ENCODE data around the gene PRR7. TPM values are rescaled to one million over a fixed set of nuclear protein-coding genes. Genes with fewer than 3 reads are reported as not detected.

Gene PRR7
- total and polyA plus RNA-seq, 2 of the 4 experiments (the other 2 are of a cell fraction) = 1.1 to 10.1 TPM

GRCh38 chr5:177409043-177409801 is 37.4 kb upstream of the PRR7 start, which contains the start of gene F12 (continued):
- TF ChIP-seq BHLHE40 (IDR thresholded peaks at IDR 0.05; ENCODE audit: low read depth, low read length) = no peak
- no peak for TF ChIP-seq CEBPB (IDR thresholded peaks at IDR 0.05; ENCODE audit: low read depth, low read length)
- TF ChIP-seq RCOR1 (IDR thresholded peaks at IDR 0.05; ENCODE audit: insufficient replicate concordance, low read length) = no peak
- no peak for TF ChIP-seq POLR2A (IDR thresholded peaks at IDR 0.05; ENCODE audit: low read depth, low read length)

- H3K4me2 ChIP-seq (ENCODE audit: low read depth, low read length) = no peak overlapping the region
- 76% methylated on average over 2 of the region's 3 CpGs; no CpG with 5 or more reads in 1 of the 2 experiments for WGBS, 2 experiments (ENCODE audit: extremely low coverage in 2 of 2, insufficient read length in 1 of 2)
- dilution Hi-C loops (cut with HindIII; ENCODE audit: low sequenced_read_pairs, unreplicated experiment) = no loop called here
- H3K9me3 ChIP-seq (ENCODE audit: control insufficient read depth, insufficient read depth, low read length) = no peaks in the 10 kb centered on the region
- no peak overlapping the region for H2BK5ac ChIP-seq (ENCODE audit: low read depth, low read length, poor library complexity, severe bottlenecking)
- H3K79me1 ChIP-seq (ENCODE audit: low read depth in 1 of 2, low read length in 2 of 2) = no peaks in the 10 kb centered on the region
- H3K4ac ChIP-seq (ENCODE audit: low read depth, low read length) = no peak overlapping the region
- POLR2A ChIA-PET (ENCODE audit: unreplicated experiment) = interaction anchor here (0.6 kb wide), 1 partner anchor 46 kb away, joined by 3 read pairs; no protein-coding TSS in a partner anchor
- no peak overlapping the region for H2BK20ac ChIP-seq (ENCODE audit: low read depth, low read length)
- H2BK120ac ChIP-seq (ENCODE audit: low read depth, low read length) = no peak overlapping the region
- H2AK5ac ChIP-seq (ENCODE audit: low read depth, low read length) = no peak overlapping the region
- H4K5ac ChIP-seq (ENCODE audit: low read depth, low read length) = no peak overlapping the region
- H4K91ac ChIP-seq (ENCODE audit: insufficient read depth, low read depth, low read length) = no peak overlapping the region
- CTCF ChIA-PET = no interaction called here
- no peak overlapping the region for H2BK15ac ChIP-seq (ENCODE audit: low read depth, low read length)
- H3K27ac ChIP-seq (ENCODE audit: insufficient read depth, low read length) = no peak overlapping the region
- no peak overlapping the region for H3K9ac ChIP-seq (ENCODE audit: low read depth, low read length)
- no peak overlapping the region for H2AFZ ChIP-seq (replicated peaks; ENCODE audit: low read length, poor library complexity)
- no peak for TF ChIP-seq FOS (IDR thresholded peaks at IDR 0.05; ENCODE audit: low read depth, low read length)
- no peak for TF ChIP-seq ELK1 (IDR thresholded peaks at IDR 0.05; ENCODE audit: borderline replicate concordance, low read depth, low read length)
- TF ChIP-seq RCOR1 (IDR thresholded peaks at IDR 0.05; ENCODE audit: insufficient replicate concordance, low read length) = no peak
- no peak for TF ChIP-seq RFX5 (IDR thresholded peaks at IDR 0.05; ENCODE audit: low read depth, low read length)
- no peak for TF ChIP-seq SMC3 (IDR thresholded peaks at IDR 0.05; ENCODE audit: low read depth, low read length)
- no peak for TF ChIP-seq USF2 (IDR thresholded peaks at IDR 0.05; ENCODE audit: low read depth, low read length)
- BruUV-seq (replicated peaks) = no TSS peak
- no peaks in the 10 kb centered on the region for H3K9me1 ChIP-seq (ENCODE audit: insufficient read depth, low read length)
- H2AK9ac ChIP-seq (replicated peaks; ENCODE audit: low read depth, low read length, poor library complexity) = no peak overlapping the region
- intact Hi-C loops (cut with micrococcal nuclease) = no loop called here
- H3K18ac ChIP-seq (ENCODE audit: low read depth, low read length) = no peak overlapping the region
- no peak overlapping the region for H3K23ac ChIP-seq (ENCODE audit: low read depth, low read length)
- no peaks in the 10 kb centered on the region for H3K36me3 ChIP-seq (ENCODE audit: control insufficient read depth, insufficient read depth, low read length)
- no peak overlapping the region for H4K8ac ChIP-seq (ENCODE audit: low read depth in 2 of 2, low read length in 2 of 2)
- in situ Hi-C loops (cut with MboI; ENCODE audit: low sequenced_read_pairs) = no loop called here
- no peaks in the 10 kb centered on the region for H4K20me1 ChIP-seq (ENCODE audit: insufficient read depth, low read length)
- DNase-seq (no peak), ATAC-seq (ENCODE audit: low read depth) (no peak)
- H3K4me3 ChIP-seq (ENCODE audit: insufficient read depth, low read depth, low read length) = no peak overlapping the region
- no peak overlapping the region for H3K14ac ChIP-seq (replicated peaks; ENCODE audit: low read depth, low read length)
- H3K56ac ChIP-seq (ENCODE audit: extremely low read depth, insufficient read depth, low read length) = no peak overlapping the region
- H3K4me1 ChIP-seq (ENCODE audit: control insufficient read depth, insufficient read depth, low read length) = no peaks in the 10 kb centered on the region
- peaks cover 26% of the 10 kb centered on the region for H3K27me3 ChIP-seq (ENCODE audit: control insufficient read depth, insufficient read depth, low read length)
Observed at GRCh38 chr5:177410575-177410974, 36.0 kb upstream of the PRR7 start.

All from IMR-90 (cell line).